GM19193 (cell line): ENCODE measurements around the gene INAVA.

Experiments
- POLR2A ChIP-seq: IDR thresholded peaks from 4 replicates; pipeline ENCODE4 v1.6.1; 2011; ENCODE audit not compliant: insufficient read depth, insufficient read length; ENCODE audit errors: extremely low read depth

INAVA gene

GRCh38 chr1:200919386-200919785, 24.7 kb downstream of the INAVA start:
- no peak for TF ChIP-seq POLR2A

- no peak for TF ChIP-seq POLR2A
Observed at GRCh38 chr1:200921571-200922110, 26.9 kb downstream of the INAVA start.

GRCh38 chr1:200922406-200922805, 27.7 kb downstream of the INAVA start:
- TF ChIP-seq POLR2A: no peak

GRCh38 chr1:200923601-200924000, 28.9 kb downstream of the INAVA start:
- no peak for TF ChIP-seq POLR2A

- TF ChIP-seq POLR2A: no peak
Observed at GRCh38 chr1:200925831-200926230, 31.1 kb downstream of the INAVA start.

GRCh38 chr1:200929530-200930278, 35.0 kb downstream of the INAVA start:
- no peak for TF ChIP-seq POLR2A

- no peak for TF ChIP-seq POLR2A
Observed at GRCh38 chr1:200931776-200932175, 37.1 kb downstream of the INAVA start.

- TF ChIP-seq POLR2A: no peak
Observed at GRCh38 chr1:200934676-200935245, 40.1 kb downstream of the INAVA start.

GRCh38 chr1:200938955-200939354, 44.3 kb downstream of the INAVA start:
- TF ChIP-seq POLR2A: no peak

- no peak for TF ChIP-seq POLR2A
Observed at GRCh38 chr1:200945111-200945510, 50.4 kb downstream of the INAVA start.

GRCh38 chr1:200947059-200947566, 52.4 kb downstream of the INAVA start:
- TF ChIP-seq POLR2A: no peak

GRCh38 chr1:200949626-200950025, 54.9 kb downstream of the INAVA start:
- TF ChIP-seq POLR2A: no peak

- TF ChIP-seq POLR2A: no peak
Observed at GRCh38 chr1:200951016-200951415, 56.3 kb downstream of the INAVA start.

GRCh38 chr1:200954434-200954833, 59.7 kb downstream of the INAVA start:
- TF ChIP-seq POLR2A: no peak

GRCh38 chr1:200958597-200958996, 63.9 kb downstream of the INAVA start:
- no peak for TF ChIP-seq POLR2A

- TF ChIP-seq POLR2A: no peak
Observed at GRCh38 chr1:200959411-200959921, 64.8 kb downstream of the INAVA start.
